IMR-90 (cell line): ENCODE measurements around the gene CLDN7. TPM values are rescaled to one million over a fixed set of nuclear protein-coding genes. Genes with fewer than 3 reads are reported as not detected.

ENCODE experiments used
- ATAC-seq: fragments of 200-7000 bp; cut with Tn5 transposase; 2 replicates; pipeline ENCODE4 v1.9.1; 2020; ENCODE audit warnings: low read depth, mild to moderate bottlenecking, moderate library complexity
- BruUV-seq: library from RNA; stranded (reverse); fragments of 400-500 nt; replicated peaks from 2 replicates; lab custom pipeline; 2021; lab: Mats Ljungman, UMichigan
- CTCF ChIA-PET: fragments of 300-600 bp; formaldehyde crosslinking; extraction: SDS; loops from one replicate; lab custom pipeline; 2021; ENCODE audit warnings: antibody characterized with exemption; lab: Yijun Ruan, JAX
- POLR2A ChIA-PET: fragments of 300-600 bp; sonication (Branson Sonifier 250); formaldehyde crosslinking; loops from one replicate; lab custom pipeline; 2022; ENCODE audit warnings: antibody characterized with exemption; ENCODE audit not compliant: unreplicated experiment; lab: Charles Lee
- DNase-seq: peaks from one replicate; pipeline ENCODE4 v3.0.0; 2013
- H2AFZ ChIP-seq: replicated peaks from 2 replicates; pipeline ENCODE3; 2013; ENCODE audit warnings: low read length, mild to moderate bottlenecking; ENCODE audit not compliant: poor library complexity
- H2AK5ac ChIP-seq: 2 replicates; pipeline ENCODE4 v1.6.1; 2013; ENCODE audit warnings: low read depth, low read length, inconsistent platforms
- H2AK9ac ChIP-seq: replicated peaks from 2 replicates; pipeline ENCODE3; 2013; ENCODE audit warnings: mild to moderate bottlenecking, low read depth, low read length, moderate library complexity; ENCODE audit not compliant: poor library complexity
- H2BK120ac ChIP-seq: 2 replicates; pipeline ENCODE4 v1.6.1; 2013; ENCODE audit warnings: low read depth, low read length, inconsistent platforms
- H2BK15ac ChIP-seq: 3 replicates; pipeline ENCODE4 v1.6.1; 2013; ENCODE audit warnings: low read depth, low read length, inconsistent platforms
- H2BK20ac ChIP-seq: 2 replicates; pipeline ENCODE4 v1.6.1; 2013; ENCODE audit warnings: low read depth, mild to moderate bottlenecking, inconsistent platforms, low read length, moderate library complexity
- H2BK5ac ChIP-seq: 2 replicates; pipeline ENCODE4 v1.6.1; 2013; ENCODE audit warnings: mild to moderate bottlenecking, low read depth, low read length, inconsistent platforms; ENCODE audit not compliant: poor library complexity, severe bottlenecking
- H3K14ac ChIP-seq: replicated peaks from 2 replicates; pipeline ENCODE4 v1.6.1; 2013; ENCODE audit warnings: low read depth, low read length, inconsistent platforms
- H3K18ac ChIP-seq: 2 replicates; pipeline ENCODE4 v1.6.1; 2013; ENCODE audit warnings: low read depth, low read length, control low read depth
- H3K23ac ChIP-seq: 2 replicates; pipeline ENCODE4 v1.6.1; 2013; ENCODE audit warnings: low read depth, low read length, inconsistent platforms
- H3K27ac ChIP-seq: 2 replicates; pipeline ENCODE4 v1.5.1; 2013; ENCODE audit warnings: mild to moderate bottlenecking, control low read depth, low read length; ENCODE audit not compliant: insufficient read depth
- H3K27me3 ChIP-seq: 2 replicates; pipeline ENCODE4 v1.6.1; 2013; ENCODE audit warnings: low read length; ENCODE audit not compliant: control insufficient read depth, insufficient read depth
- H3K36me3 ChIP-seq: 2 replicates; pipeline ENCODE4 v1.6.1; 2013; ENCODE audit warnings: low read length, mixed read lengths; ENCODE audit not compliant: control insufficient read depth, insufficient read depth
- H3K4ac ChIP-seq: 2 replicates; pipeline ENCODE4 v1.6.1; 2013; ENCODE audit warnings: low read depth, low read length, inconsistent platforms
- H3K4me1 ChIP-seq: 2 replicates; pipeline ENCODE4 v1.6.1; 2013; ENCODE audit warnings: low read length, mixed read lengths; ENCODE audit not compliant: control insufficient read depth, insufficient read depth
- H3K4me2 ChIP-seq: 2 replicates; pipeline ENCODE4 v1.6.1; 2013; ENCODE audit warnings: low read depth, mild to moderate bottlenecking, control low read depth, low read length, moderate library complexity
- H3K4me3 ChIP-seq: 2 replicates; pipeline ENCODE4 v1.5.1; 2013; ENCODE audit warnings: low read depth, mild to moderate bottlenecking, control low read depth, low read length, moderate library complexity; ENCODE audit not compliant: insufficient read depth
- H3K56ac ChIP-seq: 2 replicates; pipeline ENCODE4 v1.6.1; 2013; ENCODE audit warnings: low read length, inconsistent platforms; ENCODE audit not compliant: insufficient read depth; ENCODE audit errors: extremely low read depth
- H3K79me1 ChIP-seq, 2 experiments: 2 replicates each; pipeline ENCODE4 v1.6.1; 2013; ENCODE audit warnings: low read length in 2 of 2, inconsistent platforms in 1 of 2, low read depth in 1 of 2
- H3K9ac ChIP-seq: 2 replicates; pipeline ENCODE4 v1.6.1; 2013; ENCODE audit warnings: low read depth, low read length, control low read depth
- H3K9me1 ChIP-seq: 2 replicates; pipeline ENCODE4 v1.6.1; 2013; ENCODE audit warnings: low read length, inconsistent platforms; ENCODE audit not compliant: insufficient read depth
- H3K9me3 ChIP-seq: 2 replicates; pipeline ENCODE4 v1.6.1; 2013; ENCODE audit warnings: low read length; ENCODE audit not compliant: control insufficient read depth, insufficient read depth
- H4K20me1 ChIP-seq: 2 replicates; pipeline ENCODE4 v1.6.1; 2013; ENCODE audit warnings: low read length, inconsistent platforms; ENCODE audit not compliant: insufficient read depth
- H4K5ac ChIP-seq: 2 replicates; pipeline ENCODE4 v1.6.1; 2013; ENCODE audit warnings: mild to moderate bottlenecking, low read depth, low read length, control low read depth
- H4K8ac ChIP-seq, 2 experiments: 2 replicates each; pipeline ENCODE4 v1.6.1; 2013; ENCODE audit warnings: low read depth in 2 of 2, low read length in 2 of 2, control low read depth in 1 of 2, inconsistent platforms in 1 of 2
- H4K91ac ChIP-seq: 2 replicates; pipeline ENCODE4 v1.6.1; 2013; ENCODE audit warnings: low read depth, low read length, inconsistent platforms; ENCODE audit not compliant: insufficient read depth
- BHLHE40 ChIP-seq: fragments of 150-350 bp; IDR thresholded peaks from 2 replicates; pipeline ENCODE4 v1.6.1; 2016; ENCODE audit warnings: mild to moderate bottlenecking, low read depth, low read length
- CEBPB ChIP-seq: IDR thresholded peaks from 2 replicates; pipeline ENCODE4 v1.6.1; 2012; ENCODE audit warnings: low read depth, low read length, improper control_type of control experiment
- CHD1 ChIP-seq: IDR thresholded peaks from 2 replicates; pipeline ENCODE4 v1.6.1; 2012; ENCODE audit warnings: low read depth, low read length, improper control_type of control experiment
- MAZ ChIP-seq: IDR thresholded peaks from 2 replicates; pipeline ENCODE4 v1.6.1; 2012; ENCODE audit warnings: low read depth, mild to moderate bottlenecking, low read length, improper control_type of control experiment, moderate library complexity, borderline replicate concordance
- MXI1 ChIP-seq: IDR thresholded peaks from 2 replicates; pipeline ENCODE4 v1.6.1; 2012; ENCODE audit warnings: low read depth, mild to moderate bottlenecking, low read length, moderate library complexity, borderline replicate concordance
- NFE2L2 ChIP-seq: fragments of 150-350 bp; IDR thresholded peaks from 2 replicates; pipeline ENCODE4 v1.6.1; 2016; ENCODE audit warnings: low read depth, mild to moderate bottlenecking, low read length
- RAD21 ChIP-seq: IDR thresholded peaks from 2 replicates; pipeline ENCODE4 v1.6.1; 2012; ENCODE audit warnings: low read length, improper control_type of control experiment
- RCOR1 ChIP-seq: IDR thresholded peaks from 2 replicates; pipeline ENCODE4 v1.6.1; 2012; ENCODE audit warnings: mild to moderate bottlenecking, low read length, improper control_type of control experiment; ENCODE audit not compliant: insufficient replicate concordance
- USF2 ChIP-seq: fragments of 150-350 bp; IDR thresholded peaks from 2 replicates; pipeline ENCODE4 v1.6.1; 2017; ENCODE audit warnings: mild to moderate bottlenecking, antibody characterized with exemption, low read length, low read depth
- WGBS, 2 experiments: methylation state at CpG; one replicate each; pipeline versions ENCODE4 v1.1.5 to v1.1.7; 2013; ENCODE audit warnings: missing lambda C conversion rate in 2 of 2; ENCODE audit not compliant: insufficient read length in 1 of 2; ENCODE audit errors: extremely low coverage in 2 of 2; 5-methylcytosine and 5-hydroxymethylcytosine counted together
- dilution Hi-C: fragments of 300-500 bp; cut with HindIII; formaldehyde crosslinking; loops from one replicate; pipeline ENCODE4 v1.14.3; 2018; ENCODE audit warnings: low sequenced_read_pairs; ENCODE audit not compliant: unreplicated experiment
- in situ Hi-C: fragments of 300-500 bp; cut with MboI; formaldehyde crosslinking; loops from 3 replicates; pipeline ENCODE4 v1.14.3; 2019; ENCODE audit warnings: low sequenced_read_pairs, inconsistent platforms, mixed read lengths
- intact Hi-C: fragments of 100-400 bp; cut with micrococcal nuclease; formaldehyde crosslinking; loops from 2 replicates; pipeline ENCODE4 v1.10.0; 2022
- polyA plus RNA-seq, 3 experiments: library from polyadenylated mRNA; depleted of rRNA; stranded (reverse); fragments of >200 nt; gene quantifications; 2 replicates each; pipeline ENCODE4 v1.2.3, GENCODE V29; 2012; ENCODE audit warnings: low replicate concordance in 1 of 3
- total RNA-seq: library from RNA; depleted of rRNA; stranded (reverse); fragments of >200 nt; gene quantifications from 2 replicates; pipeline ENCODE4 v1.2.3, GENCODE V29; 2012

CLDN7 gene
- total and polyA plus RNA-seq, 2 of the 4 experiments (the other 2 are of a cell fraction), result 1.4 TPM

- TF ChIP-seq CHD1, result no peak
- no peak for TF ChIP-seq RCOR1
- no peak for TF ChIP-seq CEBPB
These were observed 21.9 kb downstream of the CLDN7 start (continued) for GRCh38 chr17:7240375-7240774.

DNA sequence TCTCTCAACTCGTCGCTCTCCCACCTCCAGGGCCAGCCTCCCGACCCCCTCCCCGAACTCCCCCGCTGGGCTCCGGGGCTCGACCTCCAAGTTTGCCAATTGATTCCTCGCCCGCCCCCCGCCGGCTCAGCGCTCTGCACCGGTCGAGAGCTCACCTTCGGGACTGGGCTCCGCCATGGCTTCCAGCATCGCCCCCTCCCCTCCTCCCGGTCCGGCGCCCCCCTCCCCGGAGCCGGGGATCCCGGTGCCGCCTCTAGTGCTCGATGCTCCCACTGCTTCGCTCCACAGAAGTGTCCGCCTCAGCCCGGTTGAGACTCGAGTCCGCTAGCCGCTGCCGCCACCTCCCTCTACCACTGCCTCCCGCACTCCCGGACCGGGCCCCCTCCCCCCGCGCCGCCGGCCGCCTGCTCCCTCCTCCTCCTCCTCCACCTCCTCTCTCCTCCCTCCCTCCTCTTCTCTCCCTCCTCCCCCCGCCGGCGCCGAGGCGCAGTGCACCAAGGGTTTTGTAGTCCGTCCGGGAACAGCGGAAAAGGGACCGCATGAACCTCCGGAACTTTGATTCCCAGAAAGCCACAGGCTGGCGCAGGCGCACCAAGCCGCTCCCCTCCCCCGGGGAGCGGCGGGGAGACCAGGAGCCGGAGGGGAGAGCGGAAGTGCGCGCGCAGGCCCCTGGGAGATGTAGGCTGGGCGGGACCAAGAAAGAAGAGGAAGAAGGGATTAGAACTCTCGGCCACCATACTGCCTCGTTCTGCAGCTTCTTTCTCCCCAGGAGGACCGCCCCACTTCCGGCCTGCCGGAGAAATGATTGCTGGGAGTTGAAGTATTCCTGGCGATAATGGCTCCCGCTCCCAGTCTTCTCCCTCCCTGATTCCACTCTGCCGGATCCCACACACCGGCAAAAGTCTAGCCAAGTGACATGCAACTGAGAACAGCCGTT lies 22.9 kb downstream of the CLDN7 start, which contains the start of gene PHF23:
TSS of gene PHF23 (minus strand) at position 367 of the 937 bp plus-strand sequence. CDS start at position 189, 178 bp downstream.
- H2AFZ ChIP-seq, result peak within 1 kb of the TSS; percentile 54
- H3K4me3 ChIP-seq, result peak within 1 kb of the TSS; percentile 98
- H3K18ac ChIP-seq, result peak within 1 kb of the TSS; percentile 51
- no TSS peak for BruUV-seq
- H4K8ac ChIP-seq, result peak within 1 kb of the TSS; percentile 60 to 73; a peak in 3 of 4 replicates
- intact Hi-C loops (loop anchor here (5.0 kb wide), 1 partner anchor 58 kb away; no protein-coding TSS in a partner anchor), dilution Hi-C loops (no loop called here), in situ Hi-C loops (loop anchor here (25.0 kb wide), 1 partner anchor 923 kb away; the partner anchor contains the start of genes PER1 and VAMP2)
- H3K27ac ChIP-seq, result peak within 1 kb of the TSS; percentile 97
- peak within 1 kb of the TSS; percentile 85 for H3K56ac ChIP-seq
- ChIA-PET CTCF (interaction anchor here (1.0 kb wide), 1 partner anchor 19 kb away, joined by 3 read pairs; the partner anchor contains the start of genes ACADVL and DLG4), POLR2A (interaction anchor here (1.0 kb wide), 1 partner anchor 10 kb away, joined by 3 read pairs; no protein-coding TSS in a partner anchor)
- peak within 1 kb of the TSS; percentile 84 for H2AK5ac ChIP-seq
- H4K5ac ChIP-seq, result peak within 1 kb of the TSS; percentile 55
- H3K9me3 ChIP-seq, result no peaks in the 10 kb centered on the region
- no peak within 1 kb of the TSS for H2BK15ac ChIP-seq
- peak within 1 kb of the TSS; percentile 95 for H3K14ac ChIP-seq
- H2BK20ac ChIP-seq, result no peak within 1 kb of the TSS
- H3K9me1 ChIP-seq, result peaks cover 2% of the 10 kb centered on the region; the same call in 1 of the 2 replicates
- peak within 1 kb of the TSS; percentile 75 for H4K91ac ChIP-seq
- peak within 1 kb of the TSS; percentile 81 for H3K4me2 ChIP-seq
- H3K36me3 ChIP-seq, result peaks cover 37% of the 10 kb centered on the region
- peak within 1 kb of the TSS; percentile 89 for H3K4ac ChIP-seq
- H2BK120ac ChIP-seq, result peak within 1 kb of the TSS; percentile 50; the same call in 1 of the 2 replicates
- H3K23ac ChIP-seq, result peak within 1 kb of the TSS; percentile 94
- 0% methylated on average over 15 of the region's 72 CpGs; no CpG with 5 or more reads in 1 of the 2 experiments for WGBS, 2 experiments
- peaks cover 14% of the 10 kb centered on the region for H3K4me1 ChIP-seq
- TF ChIP-seq MXI1 (0 out of 2 replicates have a peak, but pooled peaks have one; percentile 17), MAZ (peak; percentile 100), RAD21 (no peak), USF2 (peak; percentile 19), BHLHE40 (no peak), CEBPB (no peak), NFE2L2 (no peak)
- peak within 1 kb of the TSS; percentile 91 for H2BK5ac ChIP-seq
- peaks cover 19 to 64% of the 10 kb centered on the region in 2 experiments for H3K79me1 ChIP-seq
- ATAC-seq (peak; percentile 70), DNase-seq (peak; percentile 99)
- H4K20me1 ChIP-seq, result peaks cover 29% of the 10 kb centered on the region
- no peaks in the 10 kb centered on the region for H3K27me3 ChIP-seq
- peak within 1 kb of the TSS; percentile 100 for H2AK9ac ChIP-seq
- peak within 1 kb of the TSS; percentile 97 for H3K9ac ChIP-seq
